NCI-H1105 treated with DMSO at 0.1 percent for 48 hours (cell line): Measurements from ENCODE around the gene TFPT.
"Not testable (repeated sequence)": the region's sequence is repeated elsewhere in the genome, so short reads cannot be mapped to it uniquely, and the experiment has no call there.

Source experiments
- DNase-seq: peaks from one replicate; lab custom pipeline; 2025; lab: John Stamatoyannopoulos, UW

TFPT gene

DNA sequence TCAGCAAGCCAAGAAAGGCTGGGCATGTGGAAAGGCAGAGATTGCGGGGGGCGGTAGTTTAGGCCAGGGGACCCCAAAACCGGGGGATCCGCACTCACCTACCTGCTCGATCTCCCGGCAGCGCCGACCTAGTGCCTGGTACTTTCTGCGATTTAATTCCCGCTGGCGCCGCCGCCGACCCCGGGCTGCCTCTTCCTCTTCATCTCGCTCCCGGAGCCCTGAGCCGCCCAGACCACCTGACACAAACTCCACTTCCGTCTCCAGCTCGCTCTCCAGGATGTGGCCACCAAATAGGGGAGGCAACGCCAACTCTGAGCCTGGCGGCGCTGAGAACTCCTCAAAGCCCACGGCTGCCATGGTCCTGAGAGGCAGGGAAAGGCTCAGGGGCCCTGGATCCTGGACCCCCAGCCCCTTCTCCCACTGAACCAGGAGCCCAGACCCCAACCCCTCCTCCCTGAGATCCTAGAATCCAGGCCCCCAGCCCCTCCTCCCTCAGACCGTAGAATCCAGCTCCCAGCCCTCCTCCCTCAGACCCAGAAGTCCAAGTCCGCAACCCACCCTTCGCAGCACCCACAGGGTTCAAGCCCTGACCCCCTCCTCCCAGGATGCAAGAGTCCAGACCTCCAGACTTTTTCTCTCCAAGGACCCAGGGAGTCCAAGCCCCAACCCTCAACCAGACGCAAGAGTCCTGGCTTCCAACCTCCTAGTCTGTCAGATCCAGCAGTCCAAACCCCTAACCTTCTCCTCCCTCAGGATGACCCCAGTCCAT lies 933 bp downstream of the TFPT start:
- DNase-seq, result peak; percentile 19

DNA sequence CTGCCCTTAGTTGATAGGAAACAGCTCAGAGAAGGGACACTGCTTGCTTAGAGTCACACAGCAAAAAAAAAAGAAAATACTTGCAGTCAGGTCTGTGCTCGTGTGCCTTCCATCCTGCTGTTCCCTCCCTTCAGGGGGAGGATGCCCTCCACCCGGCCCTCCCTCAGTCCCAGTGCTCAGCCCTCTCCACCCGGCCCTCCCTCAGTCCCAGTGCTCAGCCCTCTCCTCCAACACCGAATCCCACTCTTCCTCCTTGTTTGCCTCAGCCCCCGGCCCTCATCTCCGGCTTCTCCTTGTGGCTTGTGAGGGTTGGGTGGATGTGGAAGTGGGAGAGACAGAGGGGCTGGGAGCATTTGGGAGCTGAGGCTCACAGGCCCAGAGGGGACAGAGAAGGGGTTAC lies 5.8 kb downstream of the TFPT start:
- DNase-seq, result no peak

DNA sequence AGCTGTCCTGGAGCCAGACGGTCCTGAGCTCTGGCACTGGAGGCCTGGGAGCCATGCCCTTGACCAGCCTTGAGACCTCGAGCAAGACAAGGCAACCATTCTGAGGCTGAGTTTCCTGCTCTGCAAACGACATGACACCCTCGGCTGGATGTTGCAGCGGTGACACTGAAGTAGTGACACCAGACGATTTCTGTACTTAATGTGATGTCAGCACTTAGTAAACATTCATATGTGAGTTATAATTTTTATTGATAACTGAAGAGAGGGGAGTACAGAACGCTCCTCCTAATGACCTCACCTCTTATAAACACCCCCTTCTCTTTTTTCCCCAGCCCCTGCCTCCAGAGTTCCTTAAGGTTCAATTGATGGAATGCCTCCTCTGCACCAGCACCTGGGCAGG lies 7.0 kb downstream of the TFPT start:
- no peak for DNase-seq

DNA sequence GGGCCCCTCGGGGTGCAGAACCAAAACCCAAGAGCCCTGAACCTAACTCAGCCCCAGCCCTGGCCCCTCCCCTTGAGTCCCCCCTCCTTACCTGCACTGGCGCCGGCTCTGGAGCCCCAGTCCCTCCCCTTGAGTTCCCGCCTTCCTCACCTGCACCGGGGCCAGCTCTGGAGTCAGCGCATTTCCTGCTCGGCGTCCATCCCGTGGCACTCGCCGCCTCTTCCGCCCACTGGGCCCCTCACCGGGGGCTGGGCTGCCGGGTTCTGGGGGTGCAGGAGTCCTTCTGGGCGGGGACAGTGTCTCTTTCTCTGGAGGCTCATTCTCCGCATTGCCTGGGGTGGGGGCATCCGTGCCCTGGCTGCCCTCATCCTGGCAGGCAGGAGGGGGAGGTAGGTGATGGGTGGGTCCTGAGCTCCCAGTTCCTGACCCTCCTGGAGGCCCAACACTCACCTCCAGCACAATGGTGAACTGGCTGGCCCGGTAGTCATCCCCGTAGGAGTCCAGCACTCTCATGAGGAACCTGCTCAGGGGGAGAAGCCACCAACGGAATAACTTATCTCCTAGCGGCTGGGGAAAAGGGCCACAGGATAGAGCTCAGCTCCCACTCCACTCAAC lies 7.5 kb downstream of the TFPT start:
- DNase-seq, result no peak

DNA sequence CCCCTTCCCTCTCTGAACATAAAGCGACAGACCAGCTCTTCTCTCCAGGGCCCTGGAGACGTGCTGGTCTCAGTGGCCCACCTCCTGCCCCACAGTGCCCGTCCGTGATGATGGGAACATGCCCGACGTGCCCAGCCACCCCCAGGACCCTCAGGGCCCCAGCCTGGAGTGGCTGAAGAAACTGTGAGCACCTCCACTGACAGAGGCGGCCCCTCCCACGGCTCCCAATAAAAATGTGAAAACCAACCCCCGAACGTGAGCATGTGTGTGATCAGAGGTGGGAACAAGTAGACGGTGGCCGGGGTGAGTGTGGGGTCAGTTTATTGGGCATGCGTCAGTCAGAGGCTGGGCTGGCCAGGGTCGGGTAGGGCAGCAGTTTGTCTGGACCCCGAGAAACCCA lies 8.7 kb downstream of the TFPT start:
- no peak for DNase-seq

GRCh38 chr19:54105796-54106195 lies 9.7 kb downstream of the TFPT start:
- no peak for DNase-seq

DNA sequence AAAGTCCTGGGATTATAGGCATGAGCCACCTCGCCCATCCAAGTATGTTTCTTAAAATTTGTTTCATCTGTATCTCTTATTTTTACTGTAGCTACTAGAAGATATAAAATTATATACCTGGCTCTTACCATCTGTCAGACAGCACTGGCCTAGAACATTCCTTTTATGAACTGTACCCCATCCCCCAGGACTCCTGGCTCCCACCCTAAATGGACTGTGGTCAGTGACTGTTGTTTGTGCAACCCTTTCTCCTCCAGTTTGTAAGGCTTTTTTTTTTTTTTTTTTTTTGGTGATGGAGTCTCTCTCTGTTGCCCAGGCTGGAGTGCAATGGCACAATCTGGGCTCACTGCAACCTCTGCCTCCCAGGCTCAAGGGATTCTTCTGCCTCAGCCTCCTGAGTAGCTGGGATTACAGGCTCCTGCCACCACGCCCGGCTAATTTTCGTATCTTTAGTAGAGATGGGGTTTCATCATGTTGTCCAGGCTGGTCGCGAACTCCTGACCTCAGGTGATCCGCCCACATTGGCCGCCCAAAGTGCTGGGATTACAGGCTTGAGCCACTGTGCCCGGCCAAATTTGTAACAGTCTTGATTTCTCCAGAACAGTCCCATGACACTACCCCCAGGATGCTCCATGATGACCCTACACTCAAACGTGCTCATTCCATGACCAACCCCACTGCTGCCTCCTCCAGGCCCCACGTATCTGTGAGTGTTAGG lies 10.3 kb downstream of the TFPT start:
- DNase-seq, result no peak

DNA sequence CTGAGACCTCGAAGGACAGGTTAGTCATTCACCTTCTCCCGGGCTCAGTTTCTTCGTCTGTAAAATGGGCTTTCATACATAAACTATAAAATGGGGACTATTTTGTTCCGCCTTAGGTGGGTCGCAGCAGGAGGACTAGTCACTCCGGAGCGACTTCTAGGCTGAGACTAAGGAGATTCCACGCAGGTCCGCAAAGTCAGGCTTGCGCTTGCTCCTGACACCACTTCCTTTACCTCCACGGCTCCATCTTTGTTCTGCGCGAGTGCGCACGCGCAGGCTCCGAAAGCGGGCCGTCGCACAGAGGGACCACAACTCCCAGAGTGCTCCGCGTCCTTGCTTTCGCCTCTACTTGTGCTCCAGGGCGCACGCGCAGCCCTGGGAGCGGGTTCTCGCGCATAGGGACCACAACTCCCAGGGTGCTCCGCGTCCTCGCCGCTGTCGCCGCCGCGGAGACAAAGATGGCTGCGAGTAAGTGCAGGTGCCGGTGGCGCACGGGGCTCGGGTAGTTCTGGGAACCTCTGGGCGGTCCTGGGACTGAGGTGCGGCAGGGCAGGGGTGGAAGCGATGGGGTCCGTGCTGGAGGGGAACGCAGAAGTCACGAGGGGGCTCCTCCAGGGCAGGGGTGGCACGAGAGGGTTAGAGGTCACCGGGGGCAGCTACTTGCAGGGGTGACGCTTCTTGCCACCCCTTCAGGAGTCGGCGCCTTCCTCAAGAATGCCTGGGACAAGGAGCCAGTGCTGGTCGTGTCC lies 12.9 kb downstream of the TFPT start, which contains the start of gene NDUFA3:
NDUFA3 (plus strand) TSS at position 435 of the 749 bp plus-strand sequence; CDS start at position 459, 24 bp downstream.
- DNase-seq, result peak; percentile 98

- DNase-seq, result no peak
Observed at GRCh38 chr19:54100561-54100960, 14.9 kb downstream of the TFPT start, which contains the start of gene OSCAR. OSCAR (minus strand) TSS chr19:54100803; CDS start chr19:54100792, 11 bp downstream.

GRCh38 chr19:54099903-54100255 lies 15.6 kb downstream of the TFPT start:
- not testable (repeated sequence) for DNase-seq

- DNase-seq, result no peak
Observed at GRCh38 chr19:54099190-54099902, 16.1 kb downstream of the TFPT start.

GRCh38 chr19:54096617-54097106 lies 18.8 kb downstream of the TFPT start:
- no peak for DNase-seq

- DNase-seq, result peak; percentile 25
Observed at GRCh38 chr19:54095859-54096616, 19.4 kb downstream of the TFPT start.

GRCh38 chr19:54095136-54095858 lies 20.2 kb downstream of the TFPT start:
- DNase-seq, result no peak

GRCh38 chr19:54094426-54095000 lies 20.9 kb downstream of the TFPT start:
- no peak for DNase-seq

- no peak for DNase-seq
Observed at GRCh38 chr19:54084410-54084809, 31.0 kb downstream of the TFPT start.

GRCh38 chr19:54081032-54081431 lies 34.4 kb downstream of the TFPT start, which contains the start of gene TARM1:
TARM1 (minus strand) TSS chr19:54081365; CDS start chr19:54081340, 25 bp downstream.
- DNase-seq, result no peak

DNA sequence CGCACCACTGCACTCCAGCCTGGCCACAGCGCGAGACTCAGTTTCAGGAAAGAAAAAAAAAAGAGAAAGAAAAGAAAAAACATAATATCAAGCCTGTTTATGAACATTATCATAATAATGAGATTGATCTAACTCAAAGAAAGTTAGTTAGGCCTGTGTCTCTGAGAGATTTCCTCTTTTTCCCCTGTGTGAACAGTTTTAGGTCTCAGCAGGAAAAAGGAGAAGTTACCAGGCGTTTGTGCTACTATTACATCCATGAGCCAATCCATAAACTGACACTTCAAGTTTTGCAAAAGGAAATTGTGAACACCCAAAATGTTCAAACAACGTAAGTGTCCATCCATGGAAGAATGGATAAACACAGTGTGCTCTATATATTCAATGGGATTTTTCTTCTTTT lies 38.1 kb downstream of the TFPT start:
- no peak for DNase-seq

- DNase-seq, result no peak
Observed at GRCh38 chr19:54074851-54075250, 40.6 kb downstream of the TFPT start.
